T-helper 22 cell (primary cell): ENCODE measurements around the gene IFIT5.
"Not testable (repeated sequence)": the region's sequence is repeated elsewhere in the genome, so short reads cannot be mapped to it uniquely, and the experiment has no call there.

Experiments used
- DNase-seq: peaks from one replicate; pipeline ENCODE4 v3.0.0-alpha.2; 2020; ENCODE audit warnings: low read depth

The IFIT5 gene

GRCh38 chr10:89414146-89414878, at the start of gene IFIT5:
Gene IFIT5, plus strand, starts transcription at chr10:89414568. Its CDS starts 231 bp downstream, at chr10:89414799.
- DNase-seq, result peak; percentile 50

GRCh38 chr10:89367529-89367928, 46.8 kb upstream of the IFIT5 start:
- DNase-seq, result no peak

- DNase-seq, result no peak
These were observed 46.2 kb upstream of the IFIT5 start for GRCh38 chr10:89368129-89368528.

DNA sequence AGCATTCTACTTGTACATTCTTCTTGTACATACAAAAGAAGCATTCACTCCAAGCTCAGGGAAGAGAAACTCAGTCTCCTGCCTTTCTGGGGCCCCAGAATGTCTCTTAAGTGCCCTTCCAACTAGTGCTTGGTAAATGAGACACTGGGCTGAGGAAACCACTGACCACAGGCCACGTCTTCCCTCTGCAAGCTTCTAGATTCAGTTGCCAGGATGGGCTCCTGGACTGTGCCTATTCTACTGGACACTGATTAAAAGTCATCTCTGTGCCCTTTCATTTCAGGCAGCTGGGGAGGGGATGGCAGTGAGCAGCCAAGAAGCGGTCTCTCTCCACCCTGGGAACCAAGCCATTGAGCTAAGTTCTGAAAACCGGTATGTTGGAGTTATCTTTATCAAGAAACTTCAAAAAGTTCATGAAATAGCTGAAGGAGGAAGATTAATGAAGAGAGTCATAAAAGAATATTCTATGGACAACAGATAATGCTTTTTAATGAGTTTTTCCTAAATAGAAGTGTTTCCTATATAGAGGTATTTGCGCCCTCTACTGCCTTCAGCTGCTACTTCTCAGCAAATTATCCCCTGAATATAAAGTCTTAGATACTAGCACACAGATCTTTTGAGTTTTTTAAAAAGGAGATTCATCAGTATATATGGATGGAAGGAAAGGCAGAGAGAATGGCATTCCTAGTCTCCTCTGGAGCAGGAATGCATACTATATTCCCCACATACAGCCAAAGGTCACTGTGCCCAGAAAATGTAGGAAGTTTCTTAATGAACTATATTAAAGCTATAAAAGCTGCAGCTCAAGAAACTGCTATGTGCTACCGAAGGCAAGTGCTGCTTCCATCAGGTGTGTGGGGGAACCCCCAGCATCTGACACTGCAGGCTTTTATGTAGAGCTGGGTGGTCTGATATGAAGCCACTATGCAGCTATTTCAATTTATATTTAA, 44.9 kb upstream of the IFIT5 start:
- no peak for DNase-seq

DNA sequence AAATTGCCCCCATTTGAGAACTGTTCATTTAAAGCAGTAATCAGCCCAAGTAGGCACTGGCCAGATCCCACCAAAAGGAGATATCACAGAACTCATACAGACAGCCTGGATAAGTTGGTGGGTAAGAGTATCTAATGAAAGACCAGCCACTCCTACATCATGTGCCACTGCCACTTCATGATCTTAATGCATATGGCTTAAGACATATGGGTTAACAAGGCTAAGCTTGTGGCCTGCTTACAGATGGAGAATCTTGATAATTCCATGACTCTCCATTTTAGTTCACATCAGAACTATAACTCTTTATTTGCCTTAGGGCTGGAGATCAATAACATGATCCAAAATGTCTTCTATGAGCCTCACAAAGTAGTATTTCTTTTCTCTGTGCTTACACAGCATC, 43.3 kb upstream of the IFIT5 start:
- no peak for DNase-seq

GRCh38 chr10:89371987-89372386, 42.4 kb upstream of the IFIT5 start:
- no peak for DNase-seq

GRCh38 chr10:89373916-89374711, 40.3 kb upstream of the IFIT5 start:
- no peak for DNase-seq

DNA sequence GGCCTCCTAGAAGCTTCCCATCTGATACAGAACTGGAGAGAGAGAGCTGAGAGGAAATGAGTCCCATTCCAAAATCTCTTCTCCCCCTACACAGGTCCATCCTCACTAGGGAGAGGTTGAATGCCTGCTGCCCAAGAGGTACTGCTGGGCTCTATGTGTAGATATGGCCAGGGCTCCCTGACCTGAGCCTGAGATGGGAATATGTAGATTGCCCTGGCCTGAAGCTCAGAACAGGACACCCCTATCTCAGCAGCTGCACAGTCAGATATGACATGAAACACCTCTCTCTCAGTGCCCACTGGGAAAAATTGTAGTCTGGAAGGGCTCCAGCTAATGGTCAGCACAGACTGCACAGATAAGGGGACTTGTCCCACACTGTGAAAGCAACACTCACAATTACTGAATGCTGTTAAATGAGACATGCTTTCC, 39.6 kb upstream of the IFIT5 start:
- no peak for DNase-seq

- no peak for DNase-seq
These were observed 36.4 kb upstream of the IFIT5 start, which contains the start of gene IFIT1B for GRCh38 chr10:89377705-89378637. Gene IFIT1B, plus strand, starts transcription at chr10:89378056. Its CDS starts 80 bp downstream, at chr10:89378136.

GRCh38 chr10:89379103-89379502, 35.3 kb upstream of the IFIT5 start:
- DNase-seq, result no peak

- DNase-seq, result no peak
These were observed 31.6 kb upstream of the IFIT5 start for GRCh38 chr10:89382757-89383156.

- DNase-seq, result no peak
These were observed 29.7 kb upstream of the IFIT5 start for GRCh38 chr10:89384474-89385340.

- no peak for DNase-seq
These were observed 25.6 kb upstream of the IFIT5 start for GRCh38 chr10:89388806-89389205.

GRCh38 chr10:89389254-89389653, 25.1 kb upstream of the IFIT5 start:
- DNase-seq, result no peak

GRCh38 chr10:89390476-89391225, 23.7 kb upstream of the IFIT5 start:
- DNase-seq, result no peak

DNA sequence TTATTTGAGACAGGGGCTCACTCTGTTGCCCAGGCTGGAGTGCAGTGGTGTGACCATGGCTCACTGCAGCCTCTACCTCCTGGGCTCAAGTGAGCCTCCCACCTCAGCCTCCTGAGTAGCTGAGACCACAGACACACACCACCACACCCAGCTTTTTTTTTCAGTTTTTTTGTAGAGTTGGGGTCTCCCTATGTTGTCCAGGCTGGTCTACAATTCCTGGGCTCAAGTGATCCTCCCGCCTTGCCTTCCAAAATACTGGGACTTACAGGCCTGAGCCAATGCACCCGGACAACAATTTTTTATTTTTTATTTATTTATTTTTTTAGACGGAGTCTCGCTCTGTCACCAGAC, 23.2 kb upstream of the IFIT5 start:
- DNase-seq, result not testable (repeated sequence)

- peak; percentile 55 for DNase-seq
These were observed 22.2 kb upstream of the IFIT5 start, which contains the start of gene IFIT1 for GRCh38 chr10:89391907-89392756. Gene IFIT1, plus strand, starts transcription at chr10:89392623. Its CDS starts 90 bp downstream, at chr10:89392713.

GRCh38 chr10:89392974-89393373, 21.4 kb upstream of the IFIT5 start:
- DNase-seq, result no peak
